ENCODE measurements around the gene ACACB.

- TF ChIP-seq CTCF (IDR thresholded peaks at IDR 0.05) = no peak
- no peak for TF ChIP-seq POLR2A (IDR thresholded peaks at IDR 0.05)
Observed at GRCh38 chr12:109221277-109221931, 105.0 kb downstream of the ACACB start.

Data from vagina (tissue), 2 donors.